H9 (cell line): ENCODE measurements around the gene SLC26A6. TPM values are rescaled to one million over a fixed set of nuclear protein-coding genes. Genes with fewer than 3 reads are reported as not detected.

Experiments used
- DNase-seq: peaks from one replicate; pipeline ENCODE4 v3.0.0-alpha.2; 2017
- H2AFZ ChIP-seq: one replicate; pipeline ENCODE4 v1.6.1; 2013; ENCODE audit warnings: mild to moderate bottlenecking, low read length, control low read depth, moderate library complexity
- H2AK5ac ChIP-seq: 2 replicates; pipeline ENCODE4 v1.6.1; 2013; ENCODE audit warnings: low read length, control low read depth, mixed read lengths; ENCODE audit not compliant: insufficient read length
- H2BK120ac ChIP-seq: one replicate; pipeline ENCODE4 v1.6.1; 2013; ENCODE audit warnings: low read depth, mild to moderate bottlenecking, low read length, control low read depth, inconsistent platforms; ENCODE audit not compliant: poor library complexity, severe bottlenecking
- H2BK12ac ChIP-seq: 2 replicates; pipeline ENCODE4 v1.6.1; 2013; ENCODE audit warnings: low read length, control low read depth, mixed read lengths, low read depth; ENCODE audit not compliant: insufficient read length
- H2BK15ac ChIP-seq: 2 replicates; pipeline ENCODE4 v1.6.1; 2013; ENCODE audit warnings: low read depth, low read length, control low read depth
- H2BK20ac ChIP-seq: one replicate; pipeline ENCODE4 v1.6.1; 2013; ENCODE audit warnings: low read depth, mild to moderate bottlenecking, low read length, control low read depth, inconsistent platforms; ENCODE audit not compliant: poor library complexity, severe bottlenecking
- H2BK5ac ChIP-seq: 2 replicates; pipeline ENCODE4 v1.6.1; 2013; ENCODE audit warnings: low read length, control low read depth, mixed read lengths; ENCODE audit not compliant: insufficient read length
- H3K14ac ChIP-seq: 2 replicates; pipeline ENCODE4 v1.6.1; 2013; ENCODE audit warnings: low read length, control low read depth; ENCODE audit not compliant: insufficient read depth
- H3K18ac ChIP-seq: 2 replicates; pipeline ENCODE4 v1.6.1; 2013; ENCODE audit warnings: low read depth, mild to moderate bottlenecking, mixed read lengths, low read length, control low read depth; ENCODE audit not compliant: insufficient read length
- H3K23ac ChIP-seq: 2 replicates; pipeline ENCODE4 v1.6.1; 2013; ENCODE audit warnings: low read length, control low read depth, mixed read lengths, low read depth; ENCODE audit not compliant: insufficient read length
- H3K23me2 ChIP-seq: 2 replicates; pipeline ENCODE4 v1.6.1; 2013; ENCODE audit warnings: low read depth, mild to moderate bottlenecking, mixed read lengths, low read length, control low read depth; ENCODE audit not compliant: insufficient read length, poor library complexity, severe bottlenecking
- H3K27ac ChIP-seq: 2 replicates; pipeline ENCODE4 v1.5.1; 2013; ENCODE audit warnings: low read length, control low read depth, mixed read lengths, low read depth; ENCODE audit not compliant: insufficient read length
- H3K27me3 ChIP-seq: 2 replicates; pipeline ENCODE4 v1.6.1; 2013; ENCODE audit warnings: low read length, control low read depth, inconsistent platforms; ENCODE audit not compliant: insufficient read depth
- H3K4ac ChIP-seq: 2 replicates; pipeline ENCODE4 v1.6.1; 2013; ENCODE audit warnings: low read depth, mild to moderate bottlenecking, control low read depth, inconsistent platforms, low read length, moderate library complexity
- H3K4me1 ChIP-seq: 2 replicates; pipeline ENCODE4 v1.6.1; 2013; ENCODE audit warnings: low read length, control low read depth, inconsistent platforms; ENCODE audit not compliant: insufficient read depth
- H3K4me2 ChIP-seq: 2 replicates; pipeline ENCODE4 v1.6.1; 2013; ENCODE audit warnings: low read length, control low read depth, mixed read lengths; ENCODE audit not compliant: insufficient read length, insufficient read depth
- H3K56ac ChIP-seq: 2 replicates; pipeline ENCODE4 v1.6.1; 2013; ENCODE audit warnings: low read depth, mild to moderate bottlenecking, mixed read lengths, low read length, control low read depth; ENCODE audit not compliant: insufficient read length
- H3K79me1 ChIP-seq: 2 replicates; pipeline ENCODE4 v1.6.1; 2013; ENCODE audit warnings: low read depth, mild to moderate bottlenecking, moderate library complexity, low read length, control low read depth, inconsistent platforms; ENCODE audit not compliant: insufficient read depth, poor library complexity, severe bottlenecking
- H3K79me2 ChIP-seq: 2 replicates; pipeline ENCODE4 v1.6.1; 2013; ENCODE audit warnings: low read length, control low read depth, inconsistent platforms; ENCODE audit not compliant: insufficient read depth
- H3K9ac ChIP-seq: 2 replicates; pipeline ENCODE4 v1.6.1; 2013; ENCODE audit warnings: low read length, control low read depth, mixed read lengths; ENCODE audit not compliant: insufficient read length; ENCODE audit errors: extremely low read depth
- H3K9me3 ChIP-seq: one replicate; pipeline ENCODE4 v1.6.1; 2013; ENCODE audit warnings: low read depth, low read length, inconsistent platforms; ENCODE audit not compliant: control insufficient read depth
- H3T11ph ChIP-seq: one replicate; pipeline ENCODE4 v1.6.1; 2013; ENCODE audit warnings: mild to moderate bottlenecking, low read length, control low read depth, inconsistent platforms
- H4K20me1 ChIP-seq: one replicate; pipeline ENCODE4 v1.6.1; 2013; ENCODE audit not compliant: control insufficient read depth, insufficient read length, insufficient read depth
- H4K5ac ChIP-seq: 2 replicates; pipeline ENCODE4 v1.6.1; 2013; ENCODE audit warnings: low read depth, mild to moderate bottlenecking, mixed read lengths, low read length, control low read depth; ENCODE audit not compliant: insufficient read length
- H4K8ac ChIP-seq: replicated peaks from 2 replicates; pipeline ENCODE4 v1.6.1; 2013; ENCODE audit warnings: low read length, control low read depth, mixed read lengths, low read depth; ENCODE audit not compliant: insufficient read length
- H4K91ac ChIP-seq: 2 replicates; pipeline ENCODE4 v1.6.1; 2013; ENCODE audit warnings: low read depth, mild to moderate bottlenecking, moderate library complexity, mixed read lengths, low read length, control low read depth; ENCODE audit not compliant: insufficient read length
- H3K27ac Mint-ChIP-seq, 3 experiments: 2 replicates in 2 of 3; 3 replicates in 1 of 3; pipeline ENCODE4 v1.8.0; 2020 to 2021; ENCODE audit warnings: mixed read lengths in 3 of 3, mild to moderate bottlenecking in 1 of 3, moderate library complexity in 1 of 3
- H3K27me3 Mint-ChIP-seq: 2 replicates; pipeline ENCODE4 v1.8.0; 2021; ENCODE audit warnings: low read depth, mild to moderate bottlenecking, moderate library complexity, mixed read lengths
- H3K36me3 Mint-ChIP-seq, 3 experiments: 2 replicates in 2 of 3; 3 replicates in 1 of 3; pipeline ENCODE4 v1.8.0; 2020 to 2021; ENCODE audit warnings: low read depth in 3 of 3, mixed read lengths in 3 of 3; ENCODE audit not compliant: insufficient read depth in 1 of 3
- H3K4me1 Mint-ChIP-seq, 2 experiments: 2 replicates each; pipeline ENCODE4 v1.8.0; 2020; ENCODE audit warnings: mixed read lengths in 2 of 2
- H3K4me3 Mint-ChIP-seq, 2 experiments: 2 replicates in 1 of 2; 3 replicates in 1 of 2; pipeline ENCODE4 v1.8.0; 2020 to 2021; ENCODE audit warnings: mild to moderate bottlenecking in 2 of 2, mixed read lengths in 2 of 2, moderate library complexity in 1 of 2
- H3K9me3 Mint-ChIP-seq, 2 experiments: 2 replicates in 1 of 2; 3 replicates in 1 of 2; pipeline ENCODE4 v1.8.0; 2020; ENCODE audit warnings: mild to moderate bottlenecking in 2 of 2, mixed read lengths in 2 of 2, moderate library complexity in 1 of 2
- WGBS: extraction: QIAGEN DNeasy Blood & Tissue Kit; methylation state at CpG from one replicate; pipeline ENCODE4 v1.1.7; 2013; ENCODE audit warnings: missing lambda C conversion rate, low lambda C conversion rate, mixed read lengths; ENCODE audit not compliant: insufficient read length; ENCODE audit errors: extremely low coverage; 5-methylcytosine and 5-hydroxymethylcytosine counted together
- total RNA-seq: library from RNA; stranded (reverse); gene quantifications from 2 replicates; pipeline ENCODE4 v1.2.1, GENCODE V29; 2021
- TF ChIP-seq, protein P1 (sequence below): fragments of 200-600 bp; sonication (generic); conservative IDR thresholded peaks from 3 replicates; pipeline ENCODE4 v1.8.0; 2021; ENCODE audit warnings: antibody characterized with exemption, mild to moderate bottlenecking

SLC26A6 gene
- total RNA-seq, 1 experiment from 2014 or later, result 61.3 TPM

DNA sequence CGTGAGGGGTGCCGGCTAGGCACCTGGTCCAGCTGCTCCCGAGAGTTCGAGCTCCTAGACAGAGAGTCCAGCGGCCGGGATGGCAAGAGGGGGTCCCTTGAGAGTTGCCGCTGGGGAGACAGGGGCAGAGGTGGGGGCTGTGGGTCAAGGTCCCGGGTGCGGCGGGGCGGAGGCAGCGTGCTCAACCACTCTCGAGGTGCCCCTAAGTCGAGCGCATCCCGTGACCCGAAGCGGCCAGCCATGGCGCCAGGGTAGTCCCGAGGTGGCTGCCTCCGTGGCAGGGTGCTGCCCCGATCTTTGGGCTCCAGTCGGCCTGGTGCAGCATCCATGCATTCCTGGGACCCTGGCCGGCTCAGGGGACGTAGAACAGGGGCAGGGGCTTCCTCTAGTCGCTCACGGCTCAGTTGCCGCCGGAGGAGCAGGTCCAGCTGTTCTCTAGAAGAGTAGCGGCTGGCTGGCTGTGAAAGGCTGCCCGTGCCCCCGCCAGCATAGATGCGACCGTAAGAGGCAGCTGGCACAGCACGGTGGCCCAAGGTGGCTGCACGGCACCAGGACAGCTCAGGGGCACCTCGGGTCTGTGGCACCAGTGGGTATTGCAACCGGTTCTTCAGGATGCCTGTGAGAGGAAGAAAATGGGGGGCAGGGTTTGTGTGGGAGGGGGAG lies 4.8 kb upstream of the SLC26A6 start:
- no peak overlapping the region for H2BK20ac ChIP-seq
- peaks cover 2% of the 10 kb centered on the region; the same call in 1 of the 2 replicates for H3K4me1 ChIP-seq
- H2BK120ac ChIP-seq, result no peak overlapping the region
- no peak overlapping the region for H3K9ac ChIP-seq
- H2BK12ac ChIP-seq, result no peak overlapping the region
- no peak overlapping the region for H2AK5ac ChIP-seq
- H3K4me1 Mint-ChIP-seq, result peaks cover 22 to 23% of the 10 kb centered on the region in 2 experiments
- no peaks in the 10 kb centered on the region for H3K9me3 Mint-ChIP-seq
- no peak overlapping the region for H3K27ac Mint-ChIP-seq
- H4K20me1 ChIP-seq, result peaks cover 2% of the 10 kb centered on the region
- H3K4ac ChIP-seq, result no peak overlapping the region
- H3K79me1 ChIP-seq, result no peaks in the 10 kb centered on the region
- no peak overlapping the region for H4K5ac ChIP-seq
- H3K56ac ChIP-seq, result no peak overlapping the region
- no peak overlapping the region for H3K23ac ChIP-seq
- no peak overlapping the region for H2AFZ ChIP-seq
- no peak overlapping the region for H3K14ac ChIP-seq
- no peak overlapping the region for H3K18ac ChIP-seq
- H3K4me3 Mint-ChIP-seq, result no peak overlapping the region
- H4K8ac ChIP-seq, result no peak overlapping the region
- H3K4me2 ChIP-seq, result no peak overlapping the region
- no peak overlapping the region for H3K27ac ChIP-seq
- DNase-seq, result no peak
- H3K27me3 Mint-ChIP-seq, result no peaks in the 10 kb centered on the region; the same call in 1 of the 2 replicates
- H2BK5ac ChIP-seq, result no peak overlapping the region
- H3K79me2 ChIP-seq, result no peaks in the 10 kb centered on the region
- WGBS, result no CpG with 5 or more reads among the region's 38 CpGs
- H3K9me3 ChIP-seq, result no peaks in the 10 kb centered on the region
- H3T11ph ChIP-seq, result no peak overlapping the region
- no peaks in the 10 kb centered on the region for H3K27me3 ChIP-seq
- no peak overlapping the region for H2BK15ac ChIP-seq
- H3K23me2 ChIP-seq, result peaks cover under 1% of the 10 kb centered on the region
- TF ChIP-seq, protein P1, sequence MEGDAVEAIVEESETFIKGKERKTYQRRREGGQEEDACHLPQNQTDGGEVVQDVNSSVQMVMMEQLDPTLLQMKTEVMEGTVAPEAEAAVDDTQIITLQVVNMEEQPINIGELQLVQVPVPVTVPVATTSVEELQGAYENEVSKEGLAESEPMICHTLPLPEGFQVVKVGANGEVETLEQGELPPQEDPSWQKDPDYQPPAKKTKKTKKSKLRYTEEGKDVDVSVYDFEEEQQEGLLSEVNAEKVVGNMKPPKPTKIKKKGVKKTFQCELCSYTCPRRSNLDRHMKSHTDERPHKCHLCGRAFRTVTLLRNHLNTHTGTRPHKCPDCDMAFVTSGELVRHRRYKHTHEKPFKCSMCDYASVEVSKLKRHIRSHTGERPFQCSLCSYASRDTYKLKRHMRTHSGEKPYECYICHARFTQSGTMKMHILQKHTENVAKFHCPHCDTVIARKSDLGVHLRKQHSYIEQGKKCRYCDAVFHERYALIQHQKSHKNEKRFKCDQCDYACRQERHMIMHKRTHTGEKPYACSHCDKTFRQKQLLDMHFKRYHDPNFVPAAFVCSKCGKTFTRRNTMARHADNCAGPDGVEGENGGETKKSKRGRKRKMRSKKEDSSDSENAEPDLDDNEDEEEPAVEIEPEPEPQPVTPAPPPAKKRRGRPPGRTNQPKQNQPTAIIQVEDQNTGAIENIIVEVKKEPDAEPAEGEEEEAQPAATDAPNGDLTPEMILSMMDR, result no peak
- no peak overlapping the region for H4K91ac ChIP-seq
- peaks cover 20 to 68% (median 68%) of the 10 kb centered on the region in 3 experiments; a peak in 6 of 7 replicates for H3K36me3 Mint-ChIP-seq
